Activated naive CD4-positive, alpha-beta T cell treated with anti-CD3 and anti-CD28 coated beads, Interleukin-2, amount 50 U/mL, for 72 hours (primary cell): ENCODE measurements around the gene ESAM. TPM values are rescaled to one million over a fixed set of nuclear protein-coding genes. Genes with fewer than 3 reads are reported as not detected.
A peak's percentile ranks its signal among the peaks of the same experiment; 100 is the strongest.

ENCODE experiments used
- ATAC-seq, 2 donors: fragments of 150-1000 bp; cut with Tn5 transposase; 2 replicates each; pipeline ENCODE4 v1.10.0; 2021; ENCODE audit warnings: mild to moderate bottlenecking in 2 of 2, moderate library complexity in 2 of 2
- DNase-seq, 2 donors: peaks; one replicate each; pipeline ENCODE4 v3.0.0; 2021 to 2022; ENCODE audit warnings: low spot score in 2 of 2
- H3K27ac Mint-ChIP-seq, 2 donors: one replicate each; pipeline ENCODE4 v1.8.0; 2022; ENCODE audit warnings: mild to moderate bottlenecking in 2 of 2, mixed read lengths in 2 of 2
- H3K36me3 Mint-ChIP-seq, 2 donors: one replicate each; pipeline ENCODE4 v1.8.0; 2022; ENCODE audit warnings: mixed read lengths in 2 of 2
- H3K9me3 Mint-ChIP-seq, 2 donors: one replicate each; pipeline ENCODE4 v1.8.0; 2022; ENCODE audit warnings: mixed read lengths in 2 of 2
- total RNA-seq, 2 donors: library from RNA; stranded (reverse); gene quantifications; one replicate each; pipeline ENCODE4 v1.2.3, GENCODE V29; 2022

ESAM gene
- total RNA-seq, 2 donors from 2014 or later: 0.36 to 1.7 TPM

DNA sequence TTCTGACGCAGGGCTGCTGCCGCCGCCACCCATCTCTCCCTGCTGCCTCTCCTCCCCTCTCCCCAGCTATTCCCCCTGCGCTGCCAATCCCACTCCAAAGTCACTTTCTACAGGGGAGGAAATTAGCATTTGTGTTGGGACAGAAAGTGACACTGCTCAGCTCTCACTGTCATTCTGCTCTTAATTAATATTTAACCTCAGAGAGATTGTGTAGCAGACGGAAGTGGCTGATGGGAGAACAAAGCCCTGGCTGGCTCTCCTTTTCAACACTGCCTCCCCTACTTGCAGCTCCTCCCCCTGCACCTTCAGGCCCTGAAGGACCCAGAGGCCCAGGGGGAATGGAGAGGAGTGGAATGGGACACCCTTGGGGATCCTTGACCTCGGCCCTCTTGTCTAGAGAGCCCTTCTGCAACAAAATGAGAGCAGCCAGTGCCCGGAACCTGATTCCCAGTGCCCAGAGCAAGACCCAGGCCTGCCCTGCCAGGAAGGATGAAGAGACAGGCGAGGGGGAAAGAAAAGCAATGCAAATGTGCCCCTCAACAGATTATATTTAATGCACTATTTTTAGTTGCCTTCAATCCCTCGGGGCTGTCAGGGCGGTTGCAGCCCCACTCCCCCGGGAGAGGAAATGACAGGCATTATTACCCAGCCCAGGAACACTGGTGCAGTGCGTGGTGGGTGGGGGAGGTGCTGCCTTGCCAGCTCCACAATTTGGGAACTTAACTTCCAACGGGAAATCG lies 36.9 kb downstream of the ESAM start:
- Mint-ChIP-seq H3K9me3 (no peaks in the 10 kb centered on the region), H3K27ac (no peak overlapping the region), H3K36me3 (no peaks in the 10 kb centered on the region)
- DNase-seq (no peak), ATAC-seq (no peak)

DNA sequence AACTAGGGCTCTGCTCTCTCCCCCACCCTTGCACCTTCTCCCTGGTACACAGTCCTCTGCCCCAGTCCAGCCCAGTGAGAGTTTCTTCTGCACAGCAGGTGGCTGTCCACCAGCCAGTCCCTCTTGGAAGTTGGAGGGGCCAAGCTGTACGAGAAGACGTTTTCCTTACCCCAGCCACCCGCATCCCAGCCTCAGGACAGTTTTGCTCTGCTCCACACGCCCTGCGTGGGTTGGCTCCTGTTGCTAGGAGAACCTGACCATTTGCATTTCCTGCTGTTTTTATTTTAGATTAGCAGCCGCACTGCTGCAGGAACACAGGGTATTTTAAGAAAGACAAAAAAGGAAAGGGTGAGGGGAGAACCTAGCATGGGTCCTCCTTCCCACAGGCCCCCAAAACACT lies 39.9 kb downstream of the ESAM start:
- Mint-ChIP-seq H3K27ac (no peak overlapping the region), H3K36me3 (no peaks in the 10 kb centered on the region), H3K9me3 (no peaks in the 10 kb centered on the region)
- no peak for ATAC-seq
- DNase-seq: no peak

- peaks cover 0 to 8% of the 10 kb centered on the region in 2 donors for H3K36me3 Mint-ChIP-seq
- DNase-seq: no peak
- H3K9me3 Mint-ChIP-seq: no peaks in the 10 kb centered on the region
- ATAC-seq: no peak
- H3K27ac Mint-ChIP-seq: no peak overlapping the region
These were observed 42.6 kb downstream of the ESAM start for GRCh38 chr11:124719534-124719933.

DNA sequence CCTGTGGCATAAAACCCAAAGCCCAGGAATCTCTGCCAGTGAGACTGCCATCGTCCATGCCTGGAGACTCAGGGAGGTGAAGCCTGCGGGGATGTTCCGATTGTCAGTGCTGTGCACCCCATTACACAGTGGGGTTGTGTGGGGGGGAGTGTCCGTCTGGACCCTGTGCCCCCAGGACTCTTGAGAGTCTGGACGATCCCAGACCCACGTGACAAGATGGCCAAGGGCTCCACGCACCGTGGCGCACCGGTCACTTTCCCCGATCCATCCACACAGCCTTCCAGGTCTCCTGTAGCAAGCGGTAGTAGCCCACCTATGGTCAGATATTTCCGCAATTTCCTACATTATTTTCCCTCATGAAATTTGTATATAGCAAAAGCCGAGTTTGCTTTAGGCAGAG lies 43.3 kb downstream of the ESAM start:
- ATAC-seq: no peak
- Mint-ChIP-seq H3K9me3 (no peaks in the 10 kb centered on the region), H3K27ac (no peak overlapping the region), H3K36me3 (peaks cover 0 to 8% of the 10 kb centered on the region in 2 donors)
- DNase-seq: no peak

DNA sequence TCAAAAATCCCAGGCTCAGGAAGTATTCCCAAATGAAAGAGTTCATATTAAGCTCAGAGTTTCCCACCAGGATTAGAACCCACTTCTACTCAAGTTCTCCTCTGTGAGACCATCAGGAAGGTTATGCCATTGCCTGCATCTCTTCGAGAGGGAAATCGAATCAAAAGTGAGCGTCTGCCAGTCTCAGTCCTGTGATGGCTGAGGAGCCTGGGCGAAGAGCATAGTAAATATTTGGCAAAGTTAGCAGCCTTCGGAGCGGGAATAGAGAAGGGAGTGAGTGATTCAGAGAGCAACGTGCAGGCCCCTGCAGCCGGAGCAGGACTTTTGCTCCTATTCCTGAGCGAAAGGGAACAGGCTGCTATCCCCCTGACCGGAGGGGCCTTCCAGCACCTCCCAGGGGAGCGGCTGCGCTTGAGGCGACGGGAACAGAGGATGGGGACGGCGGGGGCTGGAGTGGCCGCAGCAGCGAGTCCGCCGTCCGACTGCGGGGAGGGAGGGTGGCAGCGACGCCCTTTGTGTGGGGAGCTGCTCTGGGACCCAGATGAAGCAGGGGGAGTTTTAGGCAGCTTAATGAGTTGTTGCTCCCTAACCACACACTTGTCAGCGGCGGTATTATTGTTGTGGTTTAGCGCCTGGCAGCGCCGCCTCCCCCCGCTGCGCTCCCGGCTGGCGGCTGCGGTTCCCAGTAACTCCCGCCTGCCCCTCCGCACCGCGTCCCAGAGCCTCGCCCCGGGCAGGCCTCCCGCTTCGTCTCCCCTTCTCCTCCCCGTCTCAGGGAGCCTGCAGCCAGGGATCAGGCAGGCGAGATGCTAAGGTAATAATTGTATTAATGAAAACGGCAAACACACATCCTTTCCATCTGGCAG lies 44.1 kb downstream of the ESAM start:
- DNase-seq (no peak), ATAC-seq (peak; percentile 69 to 89)
- H3K27ac Mint-ChIP-seq: no peak overlapping the region
- H3K9me3 Mint-ChIP-seq: no peaks in the 10 kb centered on the region
- peaks cover 0 to 8% of the 10 kb centered on the region in 2 donors for H3K36me3 Mint-ChIP-seq

- no peak for DNase-seq
- ATAC-seq: no peak
- no peak overlapping the region for H3K27ac Mint-ChIP-seq
These were observed 44.7 kb downstream of the ESAM start for GRCh38 chr11:124717421-124717785.

GRCh38 chr11:124716591-124716990 lies 45.5 kb downstream of the ESAM start:
- Mint-ChIP-seq H3K9me3 (no peaks in the 10 kb centered on the region), H3K36me3 (peaks cover 0 to 8% of the 10 kb centered on the region in 2 donors), H3K27ac (no peak overlapping the region)
- ATAC-seq (no peak), DNase-seq (no peak)

More at GRCh38 chr11:124717421-124717785, 44.7 kb downstream of the ESAM start:
- Mint-ChIP-seq H3K36me3 (peaks cover 0 to 8% of the 10 kb centered on the region in 2 donors), H3K9me3 (no peaks in the 10 kb centered on the region)

DNA sequence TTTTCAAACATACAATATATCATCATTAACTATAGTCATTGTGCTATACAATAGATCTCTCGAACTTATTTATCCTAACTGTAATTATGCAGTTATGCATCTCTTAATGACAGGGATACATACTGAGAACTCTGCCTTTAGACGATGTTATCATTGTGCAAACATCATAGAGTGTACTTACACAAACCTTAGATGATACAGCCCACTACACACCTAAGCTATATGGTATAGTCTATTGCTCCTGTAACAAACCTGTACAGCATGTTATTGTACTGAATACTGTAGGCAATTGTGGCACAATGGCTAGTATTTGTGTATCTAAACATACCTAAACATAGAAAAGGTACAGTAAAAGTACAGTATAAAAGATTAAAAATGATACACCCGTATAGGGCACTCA lies 49.7 kb downstream of the ESAM start:
- Mint-ChIP-seq H3K9me3 (peaks cover 5 to 6% of the 10 kb centered on the region in 2 donors), H3K27ac (no peak overlapping the region), H3K36me3 (peaks cover 5 to 17% of the 10 kb centered on the region in 2 donors)
- no peak for ATAC-seq
- no peak for DNase-seq

- no peak for DNase-seq
- H3K27ac Mint-ChIP-seq: no peak overlapping the region
- ATAC-seq: no peak
- H3K9me3 Mint-ChIP-seq: peaks cover 5 to 11% of the 10 kb centered on the region in 2 donors
- H3K36me3 Mint-ChIP-seq: peaks cover 5 to 14% of the 10 kb centered on the region in 2 donors
These were observed 54.3 kb downstream of the ESAM start for GRCh38 chr11:124707829-124708228.

Other genes starting within 250 kb of the ESAM start
- not detected for gene OR8B12, start 218.6 kb downstream of the ESAM start, total RNA-seq
- not detected for gene OR8A1, start 192.3 kb downstream of the ESAM start, total RNA-seq
- not detected for gene PANX3, start 150.9 kb downstream of the ESAM start, total RNA-seq
- gene TBRG1, start 139.4 kb downstream of the ESAM start, total RNA-seq: 10 to 100 TPM; 29.4 to 33.2 TPM
- gene SIAE, start 88.6 kb downstream of the ESAM start, total RNA-seq: 10 to 100 TPM in 1 of 2 donors, 1 to 10 TPM in 1; 7.6 to 12.3 TPM
- 1 to 10 TPM; 1.9 to 2.6 TPM for gene SPA17, start 88.4 kb downstream of the ESAM start, total RNA-seq
- 10 to 100 TPM; 12.0 to 12.2 TPM for gene NRGN, start 22.3 kb downstream of the ESAM start, total RNA-seq
- gene VSIG2, start 10.0 kb downstream of the ESAM start, total RNA-seq: not detected
- gene MSANTD2, start 38.1 kb upstream of the ESAM start, total RNA-seq: 1 to 10 TPM; 3.6 to 8.4 TPM
- gene ROBO3, start 103.1 kb upstream of the ESAM start, total RNA-seq: 10 to 100 TPM; 18.0 to 24.4 TPM
- gene ROBO4, start 135.6 kb upstream of the ESAM start, total RNA-seq: not detected
- not detected for gene HEPN1, start 157.0 kb upstream of the ESAM start, total RNA-seq
- not detected for gene HEPACAM, start 173.8 kb upstream of the ESAM start, total RNA-seq
- 10 to 100 TPM in 1 of 2 donors, 1 to 10 TPM in 1; 5.3 to 15.5 TPM for gene CCDC15, start 191.9 kb upstream of the ESAM start, total RNA-seq